DND-41 (cell line): ENCODE measurements around the gene LEPR.

Source experiments
- EZH2 ChIP-seq: IDR thresholded peaks from 3 replicates; pipeline ENCODE4 v1.6.1; 2012; ENCODE audit warnings: borderline replicate concordance, low read depth, mild to moderate bottlenecking, moderate library complexity, low read length, inconsistent platforms; ENCODE audit not compliant: severe bottlenecking
- TF ChIP-seq, protein P1 (sequence below): IDR thresholded peaks from 2 replicates; pipeline ENCODE4 v1.5.1; 2012; ENCODE audit warnings: borderline replicate concordance, low read length, moderate library complexity, mild to moderate bottlenecking; ENCODE audit not compliant: poor library complexity, severe bottlenecking; ENCODE audit errors: extremely low read depth

DNA sequence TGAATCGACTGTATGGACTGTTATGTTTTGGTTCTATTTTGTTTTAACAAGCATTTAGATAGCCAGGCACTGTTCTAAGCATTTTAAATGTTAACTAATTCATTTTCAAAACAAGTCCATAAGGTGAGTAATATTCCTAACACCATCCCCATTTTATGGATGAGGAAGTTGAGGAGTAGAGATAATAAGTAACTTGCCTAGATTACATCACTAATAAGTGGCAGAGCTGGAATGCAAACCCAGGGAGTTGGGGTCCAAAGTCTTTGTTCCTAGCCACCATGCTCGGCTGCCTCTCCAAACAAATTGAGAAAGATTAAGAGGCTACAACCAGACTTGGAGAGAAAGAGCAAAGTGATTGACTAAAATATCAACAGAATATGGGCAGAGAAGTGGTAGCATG lies 12.6 kb upstream of the LEPR start:
- TF ChIP-seq, protein P1, sequence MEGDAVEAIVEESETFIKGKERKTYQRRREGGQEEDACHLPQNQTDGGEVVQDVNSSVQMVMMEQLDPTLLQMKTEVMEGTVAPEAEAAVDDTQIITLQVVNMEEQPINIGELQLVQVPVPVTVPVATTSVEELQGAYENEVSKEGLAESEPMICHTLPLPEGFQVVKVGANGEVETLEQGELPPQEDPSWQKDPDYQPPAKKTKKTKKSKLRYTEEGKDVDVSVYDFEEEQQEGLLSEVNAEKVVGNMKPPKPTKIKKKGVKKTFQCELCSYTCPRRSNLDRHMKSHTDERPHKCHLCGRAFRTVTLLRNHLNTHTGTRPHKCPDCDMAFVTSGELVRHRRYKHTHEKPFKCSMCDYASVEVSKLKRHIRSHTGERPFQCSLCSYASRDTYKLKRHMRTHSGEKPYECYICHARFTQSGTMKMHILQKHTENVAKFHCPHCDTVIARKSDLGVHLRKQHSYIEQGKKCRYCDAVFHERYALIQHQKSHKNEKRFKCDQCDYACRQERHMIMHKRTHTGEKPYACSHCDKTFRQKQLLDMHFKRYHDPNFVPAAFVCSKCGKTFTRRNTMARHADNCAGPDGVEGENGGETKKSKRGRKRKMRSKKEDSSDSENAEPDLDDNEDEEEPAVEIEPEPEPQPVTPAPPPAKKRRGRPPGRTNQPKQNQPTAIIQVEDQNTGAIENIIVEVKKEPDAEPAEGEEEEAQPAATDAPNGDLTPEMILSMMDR, result no peak
- no peak for TF ChIP-seq EZH2
